Fibroblast of pulmonary artery (primary cell): ENCODE measurements around the gene GPR183.

ENCODE experiments used
- DNase-seq: peaks from one replicate; pipeline ENCODE4 v3.0.0-alpha.2; 2010; ENCODE audit warnings: low read depth
- H3K4me3 ChIP-seq: replicated peaks from 2 replicates; pipeline ENCODE4 v1.5.1; 2011; ENCODE audit warnings: low read depth, mild to moderate bottlenecking, control low read depth, low read length, moderate library complexity
- TF ChIP-seq, protein P1 (sequence below): IDR thresholded peaks from 2 replicates; pipeline ENCODE4 v1.5.1; 2011; ENCODE audit warnings: mild to moderate bottlenecking, control low read depth, low read length, inconsistent platforms; ENCODE audit errors: missing control alignments

The GPR183 gene

DNA sequence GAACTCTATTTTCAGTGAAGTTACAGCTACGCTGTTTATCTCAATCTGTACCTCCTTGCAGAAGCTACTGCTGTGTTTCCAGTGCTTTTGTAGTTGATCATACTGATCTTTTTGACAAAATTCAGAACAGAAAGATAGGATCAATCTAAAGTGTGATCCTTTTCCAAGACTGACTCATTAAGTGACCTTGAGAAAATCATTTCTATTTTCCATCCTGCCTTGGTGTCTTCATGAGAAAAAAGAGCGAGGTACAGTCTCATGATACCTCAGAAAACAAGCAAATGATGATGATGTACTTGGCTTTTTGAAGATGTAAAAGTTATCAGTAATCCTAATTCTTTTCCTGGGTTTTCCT lies 46.0 kb upstream of the GPR183 start:
- no peak overlapping the region for H3K4me3 ChIP-seq
- TF ChIP-seq, protein P1, sequence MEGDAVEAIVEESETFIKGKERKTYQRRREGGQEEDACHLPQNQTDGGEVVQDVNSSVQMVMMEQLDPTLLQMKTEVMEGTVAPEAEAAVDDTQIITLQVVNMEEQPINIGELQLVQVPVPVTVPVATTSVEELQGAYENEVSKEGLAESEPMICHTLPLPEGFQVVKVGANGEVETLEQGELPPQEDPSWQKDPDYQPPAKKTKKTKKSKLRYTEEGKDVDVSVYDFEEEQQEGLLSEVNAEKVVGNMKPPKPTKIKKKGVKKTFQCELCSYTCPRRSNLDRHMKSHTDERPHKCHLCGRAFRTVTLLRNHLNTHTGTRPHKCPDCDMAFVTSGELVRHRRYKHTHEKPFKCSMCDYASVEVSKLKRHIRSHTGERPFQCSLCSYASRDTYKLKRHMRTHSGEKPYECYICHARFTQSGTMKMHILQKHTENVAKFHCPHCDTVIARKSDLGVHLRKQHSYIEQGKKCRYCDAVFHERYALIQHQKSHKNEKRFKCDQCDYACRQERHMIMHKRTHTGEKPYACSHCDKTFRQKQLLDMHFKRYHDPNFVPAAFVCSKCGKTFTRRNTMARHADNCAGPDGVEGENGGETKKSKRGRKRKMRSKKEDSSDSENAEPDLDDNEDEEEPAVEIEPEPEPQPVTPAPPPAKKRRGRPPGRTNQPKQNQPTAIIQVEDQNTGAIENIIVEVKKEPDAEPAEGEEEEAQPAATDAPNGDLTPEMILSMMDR, result no peak
- DNase-seq, result no peak

DNA sequence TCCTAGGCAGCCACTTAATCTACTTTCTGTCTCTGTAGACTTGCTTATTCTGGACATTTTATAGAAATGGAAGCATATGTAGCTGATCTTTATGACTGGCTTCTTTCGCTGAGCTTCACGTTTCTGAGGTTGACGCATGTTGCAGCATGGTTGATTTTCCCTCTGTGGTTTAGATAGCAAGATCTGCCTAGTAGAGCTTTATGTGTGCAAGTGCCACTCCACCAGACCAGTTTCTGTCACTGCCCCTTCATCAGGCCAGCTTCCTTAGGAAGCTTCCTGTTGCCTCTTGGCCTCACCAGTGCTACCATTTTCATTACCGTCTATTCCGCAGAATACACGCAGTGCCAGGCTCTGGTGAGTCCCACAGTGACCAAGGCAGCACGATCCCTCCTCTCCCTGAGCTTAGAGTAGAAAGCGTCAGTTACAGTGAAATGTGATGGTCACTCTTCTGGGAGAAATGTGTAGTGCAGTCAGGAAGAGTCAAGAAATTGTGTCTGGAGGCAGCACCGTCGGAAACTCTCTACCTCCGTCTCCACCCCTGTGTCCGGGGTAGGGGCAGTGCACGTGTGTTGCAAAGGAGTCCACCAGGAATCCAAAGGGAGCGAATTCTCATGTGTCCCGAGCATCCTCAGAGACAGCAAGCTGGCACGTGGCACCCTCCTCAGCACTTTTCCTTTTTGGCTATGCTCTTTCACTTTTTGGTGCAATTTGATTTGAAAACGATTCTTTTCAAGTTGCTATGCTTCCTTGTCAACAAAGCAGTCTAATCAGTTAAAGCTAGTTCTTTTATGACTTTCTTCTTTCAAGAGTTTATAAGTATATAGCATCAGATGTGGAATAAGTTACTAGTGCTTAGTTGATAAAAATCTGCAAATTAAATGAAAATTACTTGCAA lies 45.4 kb upstream of the GPR183 start:
- no peak overlapping the region for H3K4me3 ChIP-seq
- DNase-seq, result no peak
- TF ChIP-seq, protein P1, result no peak

DNA sequence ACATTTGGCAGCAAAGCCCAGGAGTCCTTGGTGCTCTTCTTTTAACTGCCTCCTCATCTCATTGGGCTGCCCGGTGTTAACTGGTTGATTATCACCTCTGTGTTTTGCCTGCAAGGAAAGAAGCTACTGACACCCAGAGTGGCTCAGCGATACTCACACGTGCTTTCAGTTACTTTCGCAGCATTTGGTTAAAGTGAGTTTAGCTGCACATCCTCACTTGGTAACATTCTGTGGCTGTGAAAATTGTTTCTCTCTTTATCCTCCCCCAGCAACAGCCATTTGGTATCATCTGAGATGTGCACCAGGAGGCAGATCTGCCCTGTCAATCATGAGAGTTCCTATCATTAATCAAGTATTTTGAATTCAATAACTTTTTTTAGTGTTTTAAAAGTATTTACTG lies 44.6 kb upstream of the GPR183 start:
- TF ChIP-seq, protein P1, result no peak
- no peak overlapping the region for H3K4me3 ChIP-seq
- DNase-seq, result no peak

DNA sequence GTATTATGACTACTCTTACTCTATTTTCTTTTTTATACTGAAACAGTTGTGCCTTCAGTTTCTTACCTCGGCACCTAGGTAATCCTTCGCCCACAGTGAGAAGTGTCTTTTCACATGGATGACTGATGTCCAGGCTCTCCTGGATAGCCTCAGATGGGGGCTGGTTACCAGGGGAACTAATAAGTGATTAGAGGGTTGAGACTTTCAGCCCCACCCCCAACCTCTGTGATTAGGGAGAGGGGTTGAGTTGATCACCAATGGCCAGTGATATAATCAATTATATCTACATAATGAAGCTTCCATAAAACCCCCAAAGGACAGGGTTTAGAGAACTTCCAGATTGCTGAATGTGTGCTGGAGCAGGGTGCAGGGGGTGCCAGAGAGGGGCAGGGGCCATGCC lies 43.0 kb upstream of the GPR183 start:
- no peak for DNase-seq
- TF ChIP-seq, protein P1, result no peak
- H3K4me3 ChIP-seq, result no peak overlapping the region

DNA sequence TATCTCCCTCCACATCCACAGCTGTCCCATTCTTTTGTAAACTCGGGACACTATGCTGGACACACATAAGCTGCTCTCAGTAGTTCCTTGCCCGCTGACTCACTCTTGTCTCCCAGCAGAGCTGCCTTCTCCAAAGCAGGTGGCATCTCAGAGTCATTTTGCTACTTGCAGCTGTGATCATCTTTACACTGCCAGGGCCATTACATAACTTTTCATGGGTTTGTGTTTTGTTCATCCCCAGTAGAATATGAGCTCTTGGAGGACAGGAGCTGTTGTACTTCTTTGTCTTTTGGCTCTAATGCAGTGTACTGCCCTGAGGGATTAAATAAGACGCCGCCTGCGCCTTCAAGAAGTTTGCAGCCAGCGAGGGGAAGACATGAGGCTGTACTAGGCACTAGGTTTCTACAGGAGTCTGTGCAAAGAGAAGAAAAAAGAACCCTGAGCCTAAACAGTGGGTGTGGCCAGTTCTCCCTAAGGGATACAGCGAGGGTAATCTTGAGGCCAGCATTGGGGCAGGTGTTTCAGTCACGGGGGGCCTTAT lies 40.8 kb upstream of the GPR183 start:
- DNase-seq, result no peak
- no peak overlapping the region for H3K4me3 ChIP-seq
- TF ChIP-seq, protein P1, result no peak

DNA sequence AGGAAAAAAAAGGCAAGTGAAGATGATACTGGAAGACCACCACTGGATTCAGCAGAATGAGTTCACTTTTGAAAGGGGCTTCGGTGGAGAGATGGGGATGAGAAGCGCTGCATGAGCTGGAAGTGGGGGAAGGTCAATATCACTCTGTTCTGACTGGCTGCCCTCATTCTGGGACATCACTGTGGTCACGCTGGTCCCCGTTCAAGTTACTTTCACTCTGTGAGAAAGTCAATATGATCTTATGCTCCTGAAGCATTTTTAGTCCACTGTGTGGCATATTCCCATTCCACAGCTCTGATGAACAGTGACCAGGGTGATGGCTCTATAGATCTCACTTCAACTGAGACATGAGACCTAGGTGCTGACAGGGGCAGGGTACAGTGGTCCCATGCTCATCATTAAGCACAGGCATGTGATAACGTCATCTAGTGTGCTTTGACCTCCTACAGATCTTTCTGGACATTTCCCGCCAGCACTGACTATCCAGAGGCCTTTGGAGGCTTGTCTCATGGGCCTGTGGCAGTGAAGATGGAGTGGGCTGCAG lies 40.2 kb upstream of the GPR183 start:
- H3K4me3 ChIP-seq, result no peak overlapping the region
- TF ChIP-seq, protein P1, result no peak
- DNase-seq, result no peak
